ENCODE measurements around the gene UBXN1.
"Not testable (repeated sequence)": the region's sequence is repeated elsewhere in the genome, so short reads cannot be mapped to it uniquely, and the experiment has no call there.

The UBXN1 gene

DNA sequence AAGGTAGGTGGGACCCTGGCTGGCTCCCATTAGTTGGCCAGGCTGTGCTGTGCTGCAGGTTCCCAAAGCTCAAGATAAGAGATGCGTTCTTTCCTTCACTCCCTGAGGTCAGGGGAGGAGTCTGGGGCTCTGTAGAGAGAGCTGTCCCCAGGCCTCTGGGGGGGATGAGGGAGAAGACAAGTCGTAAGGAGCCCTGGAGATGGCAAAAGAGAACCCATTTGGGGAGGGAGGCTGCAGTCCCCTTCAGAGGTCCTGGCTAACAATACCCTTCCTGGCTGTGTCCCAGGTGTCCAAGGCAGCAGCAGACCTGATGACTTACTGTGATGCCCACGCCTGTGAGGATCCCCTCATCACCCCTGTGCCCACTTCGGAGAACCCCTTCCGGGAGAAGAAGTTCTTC lies 29.5 kb upstream of the UBXN1 start:
- DNase-seq: no peak

DNA sequence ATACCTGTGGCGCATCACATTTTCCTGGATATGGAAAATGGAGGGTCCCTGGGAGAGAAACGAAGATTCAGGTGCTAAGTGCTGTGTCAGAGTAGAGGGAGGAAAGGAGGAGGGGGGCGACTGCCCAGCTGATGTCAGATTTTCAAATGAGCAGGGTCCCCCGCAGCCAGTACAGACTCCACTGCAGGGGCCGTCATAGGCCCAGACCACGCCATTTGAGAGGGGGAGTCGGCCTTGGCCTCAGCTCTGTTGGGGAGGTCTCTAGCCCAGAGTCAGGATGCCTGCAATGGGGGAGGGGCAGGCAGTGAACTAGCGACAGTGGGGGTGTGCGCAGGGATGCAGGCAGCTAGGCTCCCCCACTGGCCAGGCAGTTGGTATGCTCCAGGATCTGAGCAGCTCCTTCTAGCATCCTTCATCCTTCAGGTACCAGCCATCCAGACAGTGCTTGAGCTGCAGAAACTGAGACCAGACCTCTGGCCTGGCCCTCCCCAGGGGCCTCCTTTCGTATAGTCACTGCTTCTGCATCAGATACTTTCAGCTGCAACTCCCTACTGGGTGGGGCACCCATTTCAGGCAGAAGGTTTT lies 28.5 kb upstream of the UBXN1 start, which contains the start of the genes BSCL2 and GNG3:
Gene BSCL2 (minus strand): TSS at position 148 of the 585 bp plus-strand sequence. CDS start 229 bp downstream, outside the sequence.
Gene GNG3 (plus strand): TSS at position 400 of the 585 bp plus-strand sequence. CDS start 620 bp downstream, outside the sequence.
- DNase-seq: no peak

- no peak for DNase-seq
Measured at GRCh38 chr11:62706850-62707247, 28.0 kb upstream of the UBXN1 start.

DNA sequence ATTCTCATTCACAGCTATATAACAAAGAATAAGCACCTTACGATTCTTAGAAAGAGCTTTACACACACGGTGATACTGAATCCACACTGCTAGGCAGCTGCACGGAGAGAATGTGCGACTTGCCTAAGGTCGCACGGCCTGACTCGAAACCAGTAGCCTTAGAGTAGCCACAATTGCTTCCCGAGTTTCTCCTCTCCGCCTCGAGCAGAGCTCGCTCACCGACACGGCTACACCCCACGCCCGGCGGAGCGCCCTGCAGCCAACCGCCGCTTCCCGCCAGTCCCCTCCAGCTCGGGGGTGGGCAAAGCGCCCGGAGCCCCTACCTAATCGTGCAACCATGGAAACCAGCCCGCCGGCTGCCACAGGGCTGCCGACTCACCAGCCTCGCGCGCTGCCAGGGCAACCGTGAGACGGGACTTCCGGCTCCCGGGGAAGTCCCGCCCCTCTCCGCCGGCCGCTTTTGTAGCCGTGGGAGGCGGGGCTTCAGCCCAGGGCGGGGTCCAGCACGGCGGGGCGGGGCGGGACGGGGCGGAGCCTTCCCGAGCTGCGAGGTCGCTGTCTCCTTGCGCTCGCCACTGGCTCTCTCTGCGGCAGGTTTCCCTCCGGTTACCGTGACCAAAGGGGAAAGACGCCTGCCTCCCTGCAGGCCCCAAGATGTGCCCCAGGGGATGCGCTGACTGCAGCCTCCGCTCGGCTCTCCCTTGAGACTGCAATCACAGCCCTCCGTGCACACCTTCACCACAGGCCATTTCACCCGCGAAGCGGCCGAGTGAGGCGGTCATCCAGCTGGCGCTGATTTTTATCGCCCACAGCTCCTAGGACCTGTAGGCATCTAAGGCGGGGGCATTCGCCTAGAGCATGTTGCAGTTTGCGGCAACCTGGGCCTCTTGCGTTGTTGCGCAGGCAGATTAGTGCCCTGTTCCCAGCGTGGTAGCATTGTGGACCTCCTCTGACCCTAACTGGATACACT lies 27.3 kb upstream of the UBXN1 start:
- peak; percentile 97 for DNase-seq

DNA sequence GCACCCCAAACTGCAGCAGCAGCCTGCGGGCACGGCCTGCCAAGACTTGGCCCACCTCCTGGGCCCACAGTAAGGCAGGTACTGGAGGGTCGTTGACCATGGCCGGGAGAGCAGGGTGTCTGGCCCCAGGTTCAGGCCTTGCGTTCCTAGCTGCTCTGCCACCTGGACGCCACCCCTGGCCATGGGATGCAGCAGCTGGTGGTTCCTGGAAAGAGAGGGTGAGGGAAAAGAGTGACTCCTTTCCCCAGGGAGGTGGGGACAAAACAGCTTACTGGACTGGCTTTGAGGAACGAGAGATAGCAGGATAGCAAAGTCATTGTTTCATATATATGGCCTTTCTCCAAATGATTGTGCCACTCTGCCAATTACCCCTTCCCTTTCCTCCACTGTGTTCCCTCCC lies 26.5 kb upstream of the UBXN1 start:
- DNase-seq: no peak

DNA sequence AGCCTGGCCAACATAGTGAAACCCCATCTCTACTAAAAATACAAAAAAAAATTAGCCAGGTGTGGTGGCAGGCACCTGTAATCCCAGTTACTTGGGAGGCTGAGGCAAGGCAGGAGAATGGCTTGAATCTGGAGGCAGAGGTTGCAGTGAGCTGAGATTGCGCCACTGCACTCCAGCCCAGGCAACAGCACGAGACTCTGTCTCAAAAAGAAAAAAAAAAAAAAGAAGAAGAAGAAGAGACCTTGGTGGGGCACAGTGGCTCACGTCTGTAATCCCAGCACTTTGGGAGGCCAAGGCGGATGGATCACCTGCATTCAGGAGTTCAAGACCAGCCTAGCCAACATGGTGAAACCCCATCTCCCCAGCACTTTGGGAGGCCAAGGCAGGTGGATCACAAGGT lies 25.0 kb upstream of the UBXN1 start:
- DNase-seq: not testable (repeated sequence)

GRCh38 chr11:62702246-62702645 lies 23.4 kb upstream of the UBXN1 start:
- no peak for DNase-seq

DNA sequence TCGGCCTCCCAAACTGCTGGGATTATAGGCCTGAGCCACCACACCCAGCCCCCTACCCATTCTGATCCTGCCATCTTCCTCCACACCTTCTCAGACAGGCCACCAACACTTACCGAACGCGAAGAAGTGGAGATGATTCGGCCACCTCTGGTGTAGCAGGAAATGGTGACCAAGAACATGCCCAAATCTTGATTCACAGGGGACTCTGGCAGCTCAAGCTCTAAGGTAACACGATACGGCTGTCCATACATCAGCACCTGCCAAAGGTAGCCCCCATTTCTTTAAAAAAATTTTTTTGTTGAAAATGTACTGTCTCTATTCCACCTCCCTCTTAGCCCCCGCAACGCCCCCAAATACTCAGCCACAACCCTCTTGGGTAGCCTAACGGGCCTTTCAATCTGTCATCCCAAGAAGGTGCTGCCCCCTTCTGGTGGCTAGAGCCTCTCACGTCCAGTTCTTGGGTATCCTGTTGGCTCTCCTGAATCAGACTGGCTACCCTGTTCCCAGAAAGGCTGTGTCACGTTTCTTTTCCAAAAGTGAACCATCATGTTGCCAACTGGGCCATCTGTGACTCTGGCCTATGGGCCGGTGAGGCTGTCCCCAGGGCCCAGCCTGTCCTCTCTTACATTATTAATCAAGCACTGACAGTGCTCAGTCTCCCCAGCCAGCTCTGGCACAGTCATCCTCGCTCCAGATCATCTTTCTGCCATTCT lies 15.7 kb upstream of the UBXN1 start:
- no peak for DNase-seq

DNA sequence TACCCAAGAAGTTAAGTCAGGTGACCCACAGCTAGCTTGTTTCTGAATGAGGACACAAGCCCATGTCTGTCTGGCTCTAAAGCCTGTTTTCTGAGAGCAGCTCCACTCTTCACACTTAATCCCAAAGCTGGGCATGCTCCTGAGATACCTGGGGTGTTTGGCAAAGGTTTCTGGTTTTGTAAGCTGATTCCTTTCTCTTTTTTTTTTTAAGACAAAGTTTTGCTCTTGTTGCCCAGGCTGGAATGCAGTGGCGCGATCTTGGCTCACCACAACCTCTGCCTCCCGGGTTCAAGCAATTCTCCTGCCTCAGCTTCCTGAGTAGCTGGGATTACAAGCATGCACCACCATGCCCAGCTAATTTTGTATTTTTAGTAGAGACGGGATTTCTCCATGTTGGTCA lies 14.8 kb upstream of the UBXN1 start:
- not testable (repeated sequence) for DNase-seq

- no peak for DNase-seq
Measured at GRCh38 chr11:62689421-62690183, 10.7 kb upstream of the UBXN1 start, which contains the start of gene LRRN4CL. Gene LRRN4CL (minus strand): TSS chr11:62689530. CDS start chr11:62688508, 1,022 bp downstream.

DNA sequence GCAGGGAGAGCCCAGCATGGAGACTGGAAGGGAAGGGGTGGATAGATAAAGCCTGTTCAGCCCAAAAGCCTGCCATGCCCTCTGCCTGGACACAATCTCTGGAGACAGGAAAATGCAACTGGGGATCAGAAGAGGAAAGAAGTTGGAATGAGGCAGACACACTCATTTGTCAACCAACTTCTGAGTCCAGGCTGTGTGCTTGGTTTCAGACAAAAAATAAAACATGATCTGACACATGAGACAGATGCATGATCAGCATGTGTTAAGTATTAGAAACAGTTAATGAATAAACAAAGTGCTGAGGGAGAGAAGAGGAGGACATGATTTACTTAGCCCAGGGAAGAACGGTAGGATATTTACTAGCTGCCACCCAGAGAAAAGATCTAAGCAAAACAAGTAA lies 9.6 kb upstream of the UBXN1 start:
- no peak for DNase-seq

DNA sequence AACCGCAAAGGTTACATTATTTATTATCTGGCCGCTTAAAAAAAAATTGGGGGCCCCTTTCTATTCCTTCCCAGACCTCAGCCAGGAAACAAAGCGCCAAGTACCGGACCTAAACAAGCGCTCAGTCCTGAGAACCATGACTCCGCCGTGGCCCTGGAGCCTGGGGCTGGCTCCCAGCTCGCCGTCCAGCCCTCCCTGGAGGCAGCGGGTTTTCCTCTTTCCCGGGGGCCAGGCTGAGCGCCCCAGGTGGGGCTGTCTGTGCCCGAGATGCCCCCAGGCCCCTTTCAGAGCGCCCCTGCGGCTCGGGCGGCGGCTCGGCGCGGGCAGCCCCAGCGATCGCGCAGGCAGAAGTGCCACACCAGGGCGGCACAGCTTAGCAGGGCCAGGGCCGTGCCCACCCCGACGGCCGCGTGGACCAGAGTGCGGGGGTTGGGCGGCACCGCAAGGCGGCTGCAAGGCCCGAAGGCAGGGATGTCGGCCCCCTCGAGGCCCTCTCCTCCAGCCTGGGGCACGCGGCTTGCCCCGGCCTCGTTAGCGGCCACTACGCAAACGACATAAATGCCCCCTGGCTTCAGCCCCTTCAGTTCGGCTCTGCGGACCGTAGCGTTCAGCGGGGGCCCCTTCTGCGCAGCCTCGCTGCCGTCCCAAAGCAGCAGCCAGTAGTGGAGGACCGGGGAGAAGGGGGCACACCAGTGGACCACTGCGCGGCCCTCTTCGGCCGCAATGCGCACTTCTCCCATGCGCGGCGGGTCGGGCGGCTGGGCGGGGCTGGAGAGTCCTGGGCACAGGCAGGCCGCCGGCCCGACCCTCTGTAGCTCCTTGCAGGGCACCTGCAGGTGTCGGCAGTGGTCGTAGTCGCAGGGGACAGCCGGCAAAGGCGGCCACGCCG lies 8.9 kb upstream of the UBXN1 start:
- DNase-seq: no peak

GRCh38 chr11:62682518-62682917 lies 3.6 kb upstream of the UBXN1 start:
- DNase-seq: no peak

DNA sequence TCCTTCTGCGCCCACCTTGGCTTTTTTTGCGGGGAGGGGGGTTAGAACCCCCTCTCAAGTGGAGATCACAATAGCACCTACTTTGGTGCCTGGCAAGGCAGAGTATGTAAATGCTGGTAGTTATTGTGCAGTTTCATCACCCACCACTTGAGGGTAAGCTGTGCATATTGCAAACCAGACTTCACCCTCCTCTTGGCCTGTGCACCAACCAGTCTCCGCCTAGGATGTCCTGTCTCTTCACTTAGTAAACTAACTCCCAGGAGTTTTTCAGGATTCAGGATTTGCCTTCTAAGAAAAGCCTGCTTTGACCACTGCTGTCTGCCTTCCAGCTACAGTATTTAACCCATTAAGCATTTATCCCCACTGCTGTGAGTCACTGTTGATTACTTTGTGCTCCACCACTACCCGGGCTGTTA lies 2.0 kb upstream of the UBXN1 start:
- no peak for DNase-seq

DNA sequence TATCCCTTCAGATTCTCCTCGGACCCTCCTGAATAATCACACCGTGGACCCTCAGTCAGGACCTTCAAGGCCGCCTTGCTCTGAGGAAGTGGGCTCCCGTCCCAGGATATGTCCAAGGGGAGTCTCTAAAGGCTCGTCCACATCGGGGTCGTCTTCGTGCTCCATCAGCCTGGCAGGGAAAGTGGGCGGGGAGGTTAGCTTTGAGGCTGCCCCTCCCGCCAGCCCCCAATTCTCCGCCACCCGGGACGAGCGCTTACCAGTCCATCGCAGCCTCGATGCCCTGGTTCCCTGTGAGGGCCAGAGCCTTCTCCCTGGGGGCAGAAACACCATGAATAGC lies 472 bp downstream of the UBXN1 start:
- no peak for DNase-seq

DNA sequence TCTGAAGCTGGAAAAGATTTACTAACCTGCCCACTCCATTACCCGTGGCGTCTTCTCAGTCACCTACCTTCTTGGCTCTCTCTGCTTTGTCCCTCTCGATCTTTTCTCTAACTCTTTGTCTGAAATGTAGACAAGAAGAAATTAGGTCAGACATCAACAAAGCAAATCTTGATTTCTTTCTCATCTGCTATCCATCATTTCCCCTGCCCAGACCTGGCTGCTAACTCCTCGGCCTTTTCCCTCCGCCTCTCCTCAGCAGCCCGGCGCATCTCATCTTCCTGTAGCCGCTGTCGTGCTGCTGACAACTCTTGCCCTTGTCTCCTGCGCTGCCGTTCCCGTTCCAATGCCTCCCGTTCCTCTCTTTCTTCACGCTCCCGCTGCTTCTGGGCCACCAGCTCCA lies 1.2 kb downstream of the UBXN1 start:
- DNase-seq: no peak

- no peak for DNase-seq
Measured at GRCh38 chr11:62677156-62677555, 1.7 kb downstream of the UBXN1 start.

GRCh38 chr11:62676698-62677097 lies 2.2 kb downstream of the UBXN1 start:
- DNase-seq: no peak

DNA sequence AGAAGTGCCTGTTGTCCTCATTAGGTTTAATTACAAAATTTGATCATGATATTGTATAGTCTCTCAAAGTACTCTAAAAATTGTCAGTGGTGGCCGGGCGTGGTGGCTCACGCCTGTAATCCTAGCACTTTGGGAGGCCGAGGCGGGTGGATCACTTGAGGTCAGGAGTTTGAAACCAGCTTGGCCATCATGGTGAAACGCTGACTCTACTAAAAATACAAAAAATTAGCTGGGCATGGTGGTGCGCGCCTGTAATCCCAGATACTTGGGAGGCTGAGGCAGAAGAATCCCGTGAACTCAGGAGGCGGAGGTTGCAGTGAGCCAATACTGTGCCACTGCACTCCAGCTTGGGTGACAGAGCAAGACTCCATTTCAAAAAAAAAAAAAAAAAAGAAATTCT lies 3.5 kb downstream of the UBXN1 start:
- not testable (repeated sequence) for DNase-seq

DNA sequence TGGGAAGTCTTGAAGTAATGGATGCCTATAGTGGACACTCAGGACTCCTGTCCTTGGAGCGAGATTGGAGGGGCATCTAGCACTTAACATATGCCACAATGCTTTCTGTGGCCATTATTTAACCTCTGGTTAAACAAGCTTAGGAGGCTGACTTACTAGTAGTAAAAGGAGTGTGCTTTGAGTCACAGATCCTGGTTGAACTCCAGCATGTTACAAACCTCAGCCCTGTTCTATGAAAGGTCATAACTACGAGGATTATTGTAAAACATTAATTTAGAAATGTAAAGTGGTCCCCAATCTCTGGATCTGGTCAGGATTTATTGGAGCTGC lies 5.7 kb downstream of the UBXN1 start:
- no peak for DNase-seq

- DNase-seq: peak; percentile 41
Measured at GRCh38 chr11:62671608-62672389, 7.1 kb downstream of the UBXN1 start, which contains the start of the genes LBHD1 and UQCC3. Gene LBHD1 (minus strand): TSS chr11:62672267. CDS start chr11:62670031, 2,236 bp downstream. Gene UQCC3 (plus strand): TSS chr11:62671673. CDS start chr11:62671746, 73 bp downstream.
